K562 (cell line): ENCODE data around the gene CRYZL1. TPM values are rescaled to one million over a fixed set of nuclear protein-coding genes. Genes with fewer than 3 reads are reported as not detected.
A peak's percentile ranks its signal among the peaks of the same experiment; 100 is the strongest.

Experiments
- DNMT1 ChIP-seq: fragments of 450-650 bp; IDR thresholded peaks from 2 replicates; pipeline ENCODE4 v1.6.1; 2016; ENCODE audit warnings: antibody characterized with exemption, mild to moderate bottlenecking
- HDAC8 ChIP-seq: fragments of 450-650 bp; IDR thresholded peaks from 2 replicates; pipeline ENCODE4 v1.6.1; 2016; ENCODE audit warnings: mild to moderate bottlenecking, missing genetic modification characterization, moderate library complexity, missing compliant biosample characterization
- JUN ChIP-seq, 2 experiments: sonication (generic) in 1 of 2; formaldehyde crosslinking in 1 of 2; IDR thresholded peaks; 2 replicates each; pipeline versions ENCODE4 v1.6.1 to v1.8.0; 2012 to 2022; ENCODE audit warnings: borderline replicate concordance in 2 of 2, mild to moderate bottlenecking in 2 of 2, improper control_type of control experiment in 1 of 2, low read depth in 1 of 2, low read length in 1 of 2, missing genetic modification reagents in 1 of 2
- NEUROD1 ChIP-seq: fragments of 150-350 bp; IDR thresholded peaks from 2 replicates; pipeline ENCODE4 v1.6.1; 2014; ENCODE audit warnings: borderline replicate concordance, low read length, low read depth; ENCODE audit not compliant: partially characterized antibody
- PTBP1 ChIP-seq: fragments of 200-400 bp; formaldehyde crosslinking; IDR thresholded peaks from 2 replicates; pipeline ENCODE4 v1.6.1; 2017; ENCODE audit warnings: low read depth, low read length
- SRSF1 ChIP-seq: fragments of 200-400 bp; formaldehyde crosslinking; IDR thresholded peaks from 2 replicates; pipeline ENCODE4 v1.6.1; 2017; ENCODE audit warnings: mild to moderate bottlenecking, low read depth, low read length, moderate library complexity
- SUPT5H ChIP-seq: fragments of 450-650 bp; IDR thresholded peaks from 2 replicates; pipeline ENCODE4 v1.6.1; 2016
- TCF7 ChIP-seq: sonication (generic); IDR thresholded peaks from 2 replicates; pipeline ENCODE4 v1.6.1; 2016; ENCODE audit warnings: antibody characterized with exemption, borderline replicate concordance
- U2AF1 ChIP-seq: fragments of 200-400 bp; formaldehyde crosslinking; optimal IDR thresholded peaks from 2 replicates; pipeline ENCODE3; 2017; ENCODE audit warnings: mild to moderate bottlenecking, low read depth, low read length, moderate library complexity
- ZBTB7A ChIP-seq: IDR thresholded peaks from 2 replicates; pipeline ENCODE4 v1.6.1; 2011; ENCODE audit warnings: low read depth, mild to moderate bottlenecking, low read length, moderate library complexity, borderline replicate concordance; ENCODE audit not compliant: control insufficient read depth
- ZBTB8A ChIP-seq: fragments of 450-650 bp; IDR thresholded peaks from 2 replicates; pipeline ENCODE4 v1.6.1; 2018; ENCODE audit warnings: mild to moderate bottlenecking, moderate library complexity; ENCODE audit not compliant: partially characterized antibody
- ZNF174 ChIP-seq: fragments of 250-450 bp; sonication (Bioruptor Pico); IDR thresholded peaks from 2 replicates; pipeline ENCODE4 v1.4.0; 2020; ENCODE audit warnings: mild to moderate bottlenecking
- ZNF197 ChIP-seq: fragments of 200-800 bp; sonication (Bioruptor generic); IDR thresholded peaks from 2 replicates; pipeline ENCODE4 v1.6.1; 2016; ENCODE audit warnings: low read depth, missing genetic modification characterization, missing compliant biosample characterization
- ZNF263 ChIP-seq: sonication (generic); formaldehyde crosslinking; IDR thresholded peaks from 2 replicates; pipeline ENCODE4 v1.8.0; 2022; ENCODE audit warnings: mild to moderate bottlenecking, missing genetic modification reagents, borderline replicate concordance
- polyA plus RNA-seq, 8 experiments: library from polyadenylated mRNA; depleted of rRNA in 4 of 8; stranded (reverse) in 5 of 8; unstranded in 3 of 8; fragments of >200 nt; fragmentation: Nextera tagmentation in 2 of 8; fragmentation: Illumina TruSeq in 1 of 8; extraction: Ambion mirVana in 2 of 8; extraction: Trizol in 1 of 8; gene quantifications; 2 replicates each; pipeline versions ENCODE4 v1.2.1 to v1.2.3, GENCODE V29; 2011 to 2014; ENCODE audit warnings: inconsistent platforms in 1 of 8, missing spikeins in 1 of 8
- total RNA-seq, 7 experiments: library from RNA; depleted of rRNA in 6 of 7; stranded (reverse); fragments of >200 nt in 6 of 7; fragmentation: Illumina TruSeq in 2 of 7; extraction: Trizol in 2 of 7; gene quantifications; 2 replicates each; pipeline versions ENCODE4 v1.2.1 to v1.2.3, GENCODE V29; 2011 to 2021; ENCODE audit warnings: low replicate concordance in 1 of 7
- TF ChIP-seq, protein P1 (sequence below), 2 experiments: fragments of 150-350 bp in 1 of 2; IDR thresholded peaks; 2 replicates each; pipeline ENCODE4 v1.6.1; 2012 to 2016; ENCODE audit warnings: low read depth in 2 of 2, low read length in 2 of 2, mild to moderate bottlenecking in 1 of 2, moderate library complexity in 1 of 2
- TF ChIP-seq, protein P2 (sequence below): sonication (generic); formaldehyde crosslinking; IDR thresholded peaks from 2 replicates; pipeline ENCODE4 v1.8.0; 2022; ENCODE audit warnings: mild to moderate bottlenecking, missing genetic modification reagents
- TF ChIP-seq, protein P3 (sequence below), 2 experiments: fragments of 450-650 bp in 1 of 2; sonication (generic) in 1 of 2; formaldehyde crosslinking; conservative IDR thresholded peaks; 2 replicates each; pipeline versions ENCODE4 v1.4.0 to v1.8.1; 2020 to 2022; ENCODE audit warnings: mild to moderate bottlenecking in 1 of 2, missing genetic modification reagents in 1 of 2
- TF ChIP-seq, protein P4 (sequence below), 2 experiments: fragments of 450-650 bp; conservative IDR thresholded peaks; 2 replicates each; pipeline ENCODE4 v1.6.1; 2017; ENCODE audit warnings: mild to moderate bottlenecking in 2 of 2, moderate library complexity in 2 of 2

Gene CRYZL1
- total and polyA plus RNA-seq, 9 of the 15 experiments (the other 6 are each of a cell fraction or from before 2014, with no cell fraction given), result 19.9 to 98.2 (median 39.2) TPM

DNA sequence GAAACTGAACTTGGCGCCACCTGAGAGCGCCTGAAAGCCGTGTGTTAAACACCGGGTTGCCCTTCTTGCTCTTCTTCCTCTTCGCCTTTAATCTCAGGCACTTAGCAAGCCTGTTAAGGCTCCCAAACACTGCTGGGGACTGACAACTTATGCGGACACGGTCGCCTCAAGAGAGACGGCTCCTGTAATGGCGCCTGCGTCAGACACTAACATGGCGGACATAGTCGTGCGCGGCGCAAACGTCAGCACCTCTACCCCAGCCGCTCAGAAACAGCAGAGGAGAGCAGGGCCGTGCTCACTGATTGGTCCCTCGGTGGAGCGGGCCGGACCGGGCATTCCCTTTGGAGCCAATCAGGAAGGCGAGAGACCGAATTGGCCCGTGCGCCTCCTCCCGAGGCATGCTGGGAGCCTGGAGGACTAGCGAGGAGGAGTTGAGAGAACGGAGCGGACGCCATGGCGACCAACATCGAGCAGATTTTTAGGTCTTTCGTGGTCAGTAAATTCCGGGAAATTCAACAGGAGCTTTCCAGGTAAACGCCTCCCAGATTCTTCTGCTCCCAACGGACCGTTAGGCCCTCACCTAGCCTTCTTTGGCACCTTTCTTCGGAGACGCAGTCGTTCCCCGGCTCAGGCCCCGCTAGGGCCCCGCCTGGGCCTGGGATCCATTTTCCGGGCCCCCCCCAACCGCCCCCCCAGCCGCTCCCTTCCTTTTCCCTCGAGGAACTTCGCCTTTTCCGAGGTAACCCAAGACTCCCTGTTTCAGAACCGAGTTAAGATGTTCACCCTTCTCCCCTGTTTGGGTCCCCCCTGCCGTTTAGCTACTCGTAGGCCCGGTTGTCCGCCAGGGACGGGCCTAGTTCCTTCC is 98.7 kb downstream of the CRYZL1 start, which contains the start of gene SON (continued):
- TF ChIP-seq, protein P1, sequence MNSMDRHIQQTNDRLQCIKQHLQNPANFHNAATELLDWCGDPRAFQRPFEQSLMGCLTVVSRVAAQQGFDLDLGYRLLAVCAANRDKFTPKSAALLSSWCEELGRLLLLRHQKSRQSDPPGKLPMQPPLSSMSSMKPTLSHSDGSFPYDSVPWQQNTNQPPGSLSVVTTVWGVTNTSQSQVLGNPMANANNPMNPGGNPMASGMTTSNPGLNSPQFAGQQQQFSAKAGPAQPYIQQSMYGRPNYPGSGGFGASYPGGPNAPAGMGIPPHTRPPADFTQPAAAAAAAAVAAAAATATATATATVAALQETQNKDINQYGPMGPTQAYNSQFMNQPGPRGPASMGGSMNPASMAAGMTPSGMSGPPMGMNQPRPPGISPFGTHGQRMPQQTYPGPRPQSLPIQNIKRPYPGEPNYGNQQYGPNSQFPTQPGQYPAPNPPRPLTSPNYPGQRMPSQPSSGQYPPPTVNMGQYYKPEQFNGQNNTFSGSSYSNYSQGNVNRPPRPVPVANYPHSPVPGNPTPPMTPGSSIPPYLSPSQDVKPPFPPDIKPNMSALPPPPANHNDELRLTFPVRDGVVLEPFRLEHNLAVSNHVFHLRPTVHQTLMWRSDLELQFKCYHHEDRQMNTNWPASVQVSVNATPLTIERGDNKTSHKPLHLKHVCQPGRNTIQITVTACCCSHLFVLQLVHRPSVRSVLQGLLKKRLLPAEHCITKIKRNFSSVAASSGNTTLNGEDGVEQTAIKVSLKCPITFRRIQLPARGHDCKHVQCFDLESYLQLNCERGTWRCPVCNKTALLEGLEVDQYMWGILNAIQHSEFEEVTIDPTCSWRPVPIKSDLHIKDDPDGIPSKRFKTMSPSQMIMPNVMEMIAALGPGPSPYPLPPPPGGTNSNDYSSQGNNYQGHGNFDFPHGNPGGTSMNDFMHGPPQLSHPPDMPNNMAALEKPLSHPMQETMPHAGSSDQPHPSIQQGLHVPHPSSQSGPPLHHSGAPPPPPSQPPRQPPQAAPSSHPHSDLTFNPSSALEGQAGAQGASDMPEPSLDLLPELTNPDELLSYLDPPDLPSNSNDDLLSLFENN (IDR thresholded peaks at IDR 0.05; ENCODE audit: low read depth in 2 of 2, low read length in 2 of 2), result no peak; a peak in 1 of 4 replicates
- TF ChIP-seq ZNF174, result peak; percentile 58; the same call in 1 of the 2 replicates
- TF ChIP-seq ZNF263 (CRISPR knock-in tag), result peak; percentile 99
- TF ChIP-seq, protein P2, sequence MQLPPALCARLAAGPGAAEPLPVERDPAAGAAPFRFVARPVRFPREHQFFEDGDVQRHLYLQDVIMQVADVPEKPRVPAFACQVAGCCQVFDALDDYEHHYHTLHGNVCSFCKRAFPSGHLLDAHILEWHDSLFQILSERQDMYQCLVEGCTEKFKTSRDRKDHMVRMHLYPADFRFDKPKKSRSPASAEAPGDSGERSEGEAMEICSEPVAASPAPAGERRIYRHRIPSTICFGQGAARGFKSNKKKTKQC (CRISPR knock-in tag), result peak; percentile 47; the same call in 1 of the 2 replicates
- 0 out of 2 replicates have a peak, but pooled peaks have one; percentile 23 for TF ChIP-seq DNMT1
- 0 out of 2 replicates have a peak, but pooled peaks have one; percentile 54 for TF ChIP-seq HDAC8 (tag)
- peak; percentile 38; the same call in 1 of the 2 replicates for TF ChIP-seq JUN (IDR thresholded peaks at IDR 0.05; ENCODE audit: borderline replicate concordance, low read depth, low read length)
- TF ChIP-seq JUN (CRISPR knock-in tag; IDR thresholded peaks at IDR 0.05; ENCODE audit: borderline replicate concordance), result no peak
- peak; percentile 80 for TF ChIP-seq NEUROD1
- peak; percentile 73; the same call in 1 of the 2 replicates for TF ChIP-seq ZBTB7A
- no peak for TF ChIP-seq PTBP1
- TF ChIP-seq, protein P3, sequence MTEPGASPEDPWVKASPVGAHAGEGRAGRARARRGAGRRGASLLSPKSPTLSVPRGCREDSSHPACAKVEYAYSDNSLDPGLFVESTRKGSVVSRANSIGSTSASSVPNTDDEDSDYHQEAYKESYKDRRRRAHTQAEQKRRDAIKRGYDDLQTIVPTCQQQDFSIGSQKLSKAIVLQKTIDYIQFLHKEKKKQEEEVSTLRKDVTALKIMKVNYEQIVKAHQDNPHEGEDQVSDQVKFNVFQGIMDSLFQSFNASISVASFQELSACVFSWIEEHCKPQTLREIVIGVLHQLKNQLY (CRISPR knock-in tag; conservative IDR thresholded peaks at IDR 0.05), result no peak
- peak; percentile 67 for TF ChIP-seq ZNF197 (CRISPR knock-in tag)
- TF ChIP-seq, protein P4, sequence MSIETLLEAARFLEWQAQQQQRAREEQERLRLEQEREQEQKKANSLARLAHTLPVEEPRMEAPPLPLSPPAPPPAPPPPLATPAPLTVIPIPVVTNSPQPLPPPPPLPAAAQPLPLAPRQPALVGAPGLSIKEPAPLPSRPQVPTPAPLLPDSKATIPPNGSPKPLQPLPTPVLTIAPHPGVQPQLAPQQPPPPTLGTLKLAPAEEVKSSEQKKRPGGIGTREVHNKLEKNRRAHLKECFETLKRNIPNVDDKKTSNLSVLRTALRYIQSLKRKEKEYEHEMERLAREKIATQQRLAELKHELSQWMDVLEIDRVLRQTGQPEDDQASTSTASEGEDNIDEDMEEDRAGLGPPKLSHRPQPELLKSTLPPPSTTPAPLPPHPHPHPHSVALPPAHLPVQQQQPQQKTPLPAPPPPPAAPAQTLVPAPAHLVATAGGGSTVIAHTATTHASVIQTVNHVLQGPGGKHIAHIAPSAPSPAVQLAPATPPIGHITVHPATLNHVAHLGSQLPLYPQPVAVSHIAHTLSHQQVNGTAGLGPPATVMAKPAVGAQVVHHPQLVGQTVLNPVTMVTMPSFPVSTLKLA (conservative IDR thresholded peaks at IDR 0.05), result peak in 1 of 2 experiments; percentile 18; a peak in 2 of 4 replicates
- no peak for TF ChIP-seq U2AF1
- no peak for TF ChIP-seq ZBTB8A
- peak; percentile 95 for TF ChIP-seq SUPT5H
- TF ChIP-seq SRSF1, result no peak
- TF ChIP-seq TCF7, result 0 out of 2 replicates have a peak, but pooled peaks have one; percentile 9
